Measurements from ENCODE around the gene ANO6. TPM values are rescaled to one million over a fixed set of nuclear protein-coding genes. Genes with fewer than 3 reads are reported as not detected.

The ANO6 gene
- total RNA-seq, 4 donors from 2014 or later, result 16.9 to 23.0 (median 20.4) TPM

GRCh38 chr12:45298721-45299692 lies 83.1 kb downstream of the ANO6 start:
- WGBS, 2 donors (ENCODE audit: low coverage in 1 of 2), result 47 to 51% methylated on average over 7 to 8 of the region's 8 CpGs
- in situ Hi-C loops (cut with MboI; ENCODE audit: low pct_ligation_motif_present in 1 of 4, low pct_unique_long_range_greater_than_20kb in 1 of 4, low sequenced_read_pairs in 3 of 4), result no loop called here
- no peak for DNase-seq

GRCh38 chr12:45302621-45303369 lies 86.9 kb downstream of the ANO6 start:
- in situ Hi-C loops (cut with MboI; ENCODE audit: low pct_ligation_motif_present in 1 of 4, low pct_unique_long_range_greater_than_20kb in 1 of 4, low sequenced_read_pairs in 3 of 4), result no loop called here
- intact Hi-C loops (cut with DNase I; ENCODE audit: low total_unique reads), result no loop called here
- no peak for DNase-seq
- Histone ChIP-seq H3K4me1 (peaks cover 0 to 39% (median 10%) of the 10 kb centered on the region in 4 donors), H3K36me3 (no peaks in the 10 kb centered on the region), H3K27me3 (no peaks in the 10 kb centered on the region), H3K4me3 (no peak overlapping the region), H3K27ac (no peak overlapping the region), H3K9me3 (no peaks in the 10 kb centered on the region)
- TF ChIP-seq EP300 (IDR thresholded peaks at IDR 0.05; ENCODE audit: low read depth), result no peak
- TF ChIP-seq CTCF (IDR thresholded peaks at IDR 0.05), result no peak
- TF ChIP-seq POLR2AphosphoS5 (IDR thresholded peaks at IDR 0.05), result no peak
- no peak for TF ChIP-seq POLR2A (IDR thresholded peaks at IDR 0.05)
- WGBS, 2 donors (ENCODE audit: low coverage in 1 of 2), result 94 to 96% methylated on average over 1 to 2 of the region's 2 CpGs

More at GRCh38 chr12:45298721-45299692, 83.1 kb downstream of the ANO6 start:
- Histone ChIP-seq H3K27ac (peak overlapping the region; percentile 18 to 69 (median 42)), H3K36me3 (no peaks in the 10 kb centered on the region), H3K9me3 (no peaks in the 10 kb centered on the region), H3K4me1 (peaks cover 0 to 20% (median 2%) of the 10 kb centered on the region in 4 donors), H3K4me3 (no peak overlapping the region), H3K27me3 (peaks cover 6% of the 10 kb centered on the region)
- TF ChIP-seq CTCF (IDR thresholded peaks at IDR 0.05) (no peak), POLR2AphosphoS5 (IDR thresholded peaks at IDR 0.05) (peak in 1 of 3 donors; percentile 37), POLR2A (IDR thresholded peaks at IDR 0.05) (no peak), EP300 (IDR thresholded peaks at IDR 0.05; ENCODE audit: low read depth) (no peak)
- intact Hi-C loops (cut with DNase I; ENCODE audit: low total_unique reads), result no loop called here

- Histone ChIP-seq H3K36me3 (no peaks in the 10 kb centered on the region), H3K9me3 (no peaks in the 10 kb centered on the region), H3K27ac (peak overlapping the region; percentile 38 to 55 (median 43)), H3K4me1 (peaks cover 0 to 29% (median 8%) of the 10 kb centered on the region in 4 donors), H3K27me3 (no peaks in the 10 kb centered on the region), H3K4me3 (no peak overlapping the region)
- 81 to 84% methylated on average over 2 to 3 of the region's 3 CpGs for WGBS, 2 donors (ENCODE audit: low coverage in 1 of 2)
- TF ChIP-seq POLR2AphosphoS5 (IDR thresholded peaks at IDR 0.05), result no peak
- no peak for TF ChIP-seq EP300 (IDR thresholded peaks at IDR 0.05; ENCODE audit: low read depth)
- no peak for TF ChIP-seq CTCF (IDR thresholded peaks at IDR 0.05)
- no peak for TF ChIP-seq POLR2A (IDR thresholded peaks at IDR 0.05)
- in situ Hi-C loops (cut with MboI; ENCODE audit: low pct_ligation_motif_present in 1 of 4, low pct_unique_long_range_greater_than_20kb in 1 of 4, low sequenced_read_pairs in 3 of 4) (no loop called here), intact Hi-C loops (cut with DNase I; ENCODE audit: low total_unique reads) (no loop called here)
- no peak for DNase-seq
These were observed 88.0 kb downstream of the ANO6 start for GRCh38 chr12:45303945-45304344.
